T47D (cell line): ENCODE measurements around the gene TPSB2.
"Not testable (repeated sequence)": the region's sequence is repeated elsewhere in the genome, so short reads cannot be mapped to it uniquely, and the experiment has no call there.

Experiments
- DNase-seq, 2 experiments: peaks; one replicate each; pipeline versions ENCODE4 v3.0.0 to v3.0.0-alpha.2; 2011 to 2012; ENCODE audit warnings: low read depth in 1 of 2, low spot score in 1 of 2
- JUND ChIP-seq: IDR thresholded peaks from 2 replicates; pipeline ENCODE4 v1.6.1; 2012; ENCODE audit warnings: low read depth
- in situ Hi-C: cut with HindIII; loops from 2 replicates; pipeline ENCODE4 v1.10.0; 2016; ENCODE audit warnings: low sequenced_read_pairs, low pct_unique_long_range_greater_than_20kb

TPSB2 gene

GRCh38 chr16:1257561-1258224 is 27.7 kb upstream of the TPSB2 start:
- in situ Hi-C loops: no loop called here
- no peak for TF ChIP-seq JUND
- no peak for DNase-seq

- in situ Hi-C loops: no loop called here
- no peak for DNase-seq
- no peak for TF ChIP-seq JUND
Observed at GRCh38 chr16:1256874-1257322, 26.9 kb upstream of the TPSB2 start.

GRCh38 chr16:1256296-1256873 is 26.4 kb upstream of the TPSB2 start:
- DNase-seq, in situ Hi-C loops: not testable (repeated sequence)

GRCh38 chr16:1255276-1256122 is 25.5 kb upstream of the TPSB2 start, which contains the start of gene TPSD1:
TPSD1 (plus strand) TSS chr16:1256069; CDS start chr16:1256281, 212 bp downstream.
- in situ Hi-C loops, DNase-seq: not testable (repeated sequence)

GRCh38 chr16:1254821-1255220 is 24.8 kb upstream of the TPSB2 start:
- in situ Hi-C loops, DNase-seq: not testable (repeated sequence)

- in situ Hi-C loops, DNase-seq: not testable (repeated sequence)
Observed at GRCh38 chr16:1253701-1254364, 23.8 kb upstream of the TPSB2 start.

GRCh38 chr16:1249031-1249755 is 19.2 kb upstream of the TPSB2 start:
- DNase-seq, in situ Hi-C loops: not testable (repeated sequence)

- in situ Hi-C loops, DNase-seq: not testable (repeated sequence)
Observed at GRCh38 chr16:1247903-1248537, 18.0 kb upstream of the TPSB2 start.

GRCh38 chr16:1245452-1246020 is 15.6 kb upstream of the TPSB2 start:
- no peak for TF ChIP-seq JUND
- in situ Hi-C loops: no loop called here
- DNase-seq: no peak

GRCh38 chr16:1244881-1245280 is 14.9 kb upstream of the TPSB2 start:
- no peak for DNase-seq
- in situ Hi-C loops: no loop called here
- TF ChIP-seq JUND: no peak

- in situ Hi-C loops, DNase-seq: not testable (repeated sequence)
Observed at GRCh38 chr16:1243907-1244850, 14.2 kb upstream of the TPSB2 start.

GRCh38 chr16:1243363-1243762 is 13.4 kb upstream of the TPSB2 start:
- in situ Hi-C loops, DNase-seq: not testable (repeated sequence)

GRCh38 chr16:1241081-1241480 is 11.1 kb upstream of the TPSB2 start:
- in situ Hi-C loops, DNase-seq: not testable (repeated sequence)

- DNase-seq, in situ Hi-C loops: not testable (repeated sequence)
Observed at GRCh38 chr16:1240436-1240835, 10.5 kb upstream of the TPSB2 start, which contains the start of gene TPSAB1. TPSAB1 (plus strand) TSS chr16:1240705; CDS start chr16:1240939, 234 bp downstream.

- DNase-seq, in situ Hi-C loops: not testable (repeated sequence)
Observed at GRCh38 chr16:1239575-1239974, 9.6 kb upstream of the TPSB2 start.
